ENCODE measurements around the gene ITIH3.

GRCh38 chr3:52822363-52822762 is 27.8 kb downstream of the ITIH3 start:
- TF ChIP-seq, protein P1, sequence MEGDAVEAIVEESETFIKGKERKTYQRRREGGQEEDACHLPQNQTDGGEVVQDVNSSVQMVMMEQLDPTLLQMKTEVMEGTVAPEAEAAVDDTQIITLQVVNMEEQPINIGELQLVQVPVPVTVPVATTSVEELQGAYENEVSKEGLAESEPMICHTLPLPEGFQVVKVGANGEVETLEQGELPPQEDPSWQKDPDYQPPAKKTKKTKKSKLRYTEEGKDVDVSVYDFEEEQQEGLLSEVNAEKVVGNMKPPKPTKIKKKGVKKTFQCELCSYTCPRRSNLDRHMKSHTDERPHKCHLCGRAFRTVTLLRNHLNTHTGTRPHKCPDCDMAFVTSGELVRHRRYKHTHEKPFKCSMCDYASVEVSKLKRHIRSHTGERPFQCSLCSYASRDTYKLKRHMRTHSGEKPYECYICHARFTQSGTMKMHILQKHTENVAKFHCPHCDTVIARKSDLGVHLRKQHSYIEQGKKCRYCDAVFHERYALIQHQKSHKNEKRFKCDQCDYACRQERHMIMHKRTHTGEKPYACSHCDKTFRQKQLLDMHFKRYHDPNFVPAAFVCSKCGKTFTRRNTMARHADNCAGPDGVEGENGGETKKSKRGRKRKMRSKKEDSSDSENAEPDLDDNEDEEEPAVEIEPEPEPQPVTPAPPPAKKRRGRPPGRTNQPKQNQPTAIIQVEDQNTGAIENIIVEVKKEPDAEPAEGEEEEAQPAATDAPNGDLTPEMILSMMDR (IDR thresholded peaks at IDR 0.05; ENCODE audit: insufficient read depth, low read depth, low read length), result no peak
- TF ChIP-seq EZH2 (IDR thresholded peaks at IDR 0.05; ENCODE audit: insufficient read depth, low read length), result no peak
